NCI-H82 treated with DMSO at 0.1 percent for 48 hours (cell line): ENCODE results near the gene ZNF175.

ENCODE experiments used
- DNase-seq: peaks from one replicate; lab custom pipeline; 2025; ENCODE audit not compliant: unreplicated experiment; lab: John Stamatoyannopoulos, UW

ZNF175 gene

GRCh38 chr19:51570962-51571575 is at the start of gene ZNF175:
Gene ZNF175, plus strand, starts transcription at chr19:51571283. Its CDS starts 2,047 bp downstream, at chr19:51573330.
- peak; percentile 90 for DNase-seq

DNA sequence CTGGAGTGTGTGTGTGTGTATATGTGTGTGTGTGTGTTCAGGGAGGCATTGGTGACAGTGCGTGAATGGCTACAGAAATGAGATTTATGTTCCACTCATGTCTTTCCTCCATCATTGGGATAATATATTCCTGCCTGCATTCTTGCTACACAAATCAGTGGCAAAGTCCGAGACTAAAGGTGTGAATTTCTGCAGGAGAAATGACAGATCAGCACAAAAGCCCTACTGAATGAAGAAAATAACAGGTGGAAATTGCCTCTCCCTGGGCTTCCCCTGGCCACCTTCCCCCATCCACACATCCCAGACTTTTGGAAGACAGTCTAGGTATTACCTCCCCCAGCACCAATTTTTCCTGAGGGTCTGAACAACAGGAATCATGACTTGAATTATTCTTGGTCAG is 49.7 kb upstream of the ZNF175 start:
- DNase-seq: no peak

GRCh38 chr19:51521781-51522180 is 49.3 kb upstream of the ZNF175 start:
- no peak for DNase-seq

GRCh38 chr19:51524666-51525264 is 46.3 kb upstream of the ZNF175 start:
- DNase-seq: no peak

GRCh38 chr19:51525651-51526050 is 45.4 kb upstream of the ZNF175 start:
- no peak for DNase-seq

GRCh38 chr19:51529301-51529700 is 41.8 kb upstream of the ZNF175 start:
- no peak for DNase-seq

- DNase-seq: no peak
Observed at GRCh38 chr19:51530616-51531015, 40.5 kb upstream of the ZNF175 start.

DNA sequence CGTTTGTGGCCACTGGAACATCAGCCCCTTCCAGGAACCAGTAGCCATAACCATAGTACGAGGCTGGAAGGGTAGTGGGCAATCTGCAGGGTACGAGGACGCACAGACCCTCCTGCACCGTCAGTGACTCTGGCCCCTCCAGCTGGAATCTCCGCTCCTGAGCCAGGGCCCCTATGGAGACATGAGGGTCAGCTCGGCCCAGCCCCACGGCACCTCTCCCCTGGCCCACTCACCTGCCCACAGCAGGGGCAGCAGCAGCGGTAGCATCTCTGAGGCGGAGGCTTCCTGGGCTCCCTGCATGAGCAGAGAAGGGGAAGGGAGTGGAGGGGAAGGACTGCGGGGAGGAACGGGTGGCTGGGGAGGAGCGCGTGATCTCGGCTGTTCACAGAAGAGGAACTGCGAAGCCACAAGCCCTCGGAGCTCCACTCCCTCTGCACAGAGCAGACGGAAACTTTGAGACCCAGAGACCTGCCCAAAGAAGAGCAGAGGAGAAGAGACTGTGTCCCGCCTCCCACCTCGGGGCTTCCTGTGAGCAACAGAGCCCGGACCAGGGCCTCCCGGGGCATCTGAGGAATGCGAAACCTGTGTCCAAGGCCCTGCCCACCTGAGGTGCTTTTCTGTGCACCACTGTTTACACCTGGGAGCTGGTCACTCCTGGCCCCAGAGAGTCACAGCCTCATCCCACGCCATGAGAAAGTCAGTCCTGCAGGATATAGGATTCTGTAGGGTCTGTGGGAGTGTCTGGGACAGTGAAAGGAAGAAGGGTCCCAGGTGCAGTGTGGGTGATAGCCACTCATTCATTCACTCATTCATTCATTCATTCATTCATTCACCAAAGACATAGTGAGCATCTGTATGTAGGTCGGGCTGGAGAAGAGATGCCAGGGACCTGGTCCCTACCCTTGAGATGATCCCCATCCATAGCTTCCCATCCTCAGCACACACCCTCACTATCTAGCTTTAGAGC is 39.5 kb upstream of the ZNF175 start, which contains the start of gene SIGLEC6:
Gene SIGLEC6, minus strand, starts transcription at position 322 of the 967 bp plus-strand sequence. Its CDS starts 22 bp downstream, at position 300.
- no peak for DNase-seq

- DNase-seq: no peak
Observed at GRCh38 chr19:51535535-51535934, 35.5 kb upstream of the ZNF175 start.

GRCh38 chr19:51539821-51540366 is 31.2 kb upstream of the ZNF175 start:
- DNase-seq: no peak

DNA sequence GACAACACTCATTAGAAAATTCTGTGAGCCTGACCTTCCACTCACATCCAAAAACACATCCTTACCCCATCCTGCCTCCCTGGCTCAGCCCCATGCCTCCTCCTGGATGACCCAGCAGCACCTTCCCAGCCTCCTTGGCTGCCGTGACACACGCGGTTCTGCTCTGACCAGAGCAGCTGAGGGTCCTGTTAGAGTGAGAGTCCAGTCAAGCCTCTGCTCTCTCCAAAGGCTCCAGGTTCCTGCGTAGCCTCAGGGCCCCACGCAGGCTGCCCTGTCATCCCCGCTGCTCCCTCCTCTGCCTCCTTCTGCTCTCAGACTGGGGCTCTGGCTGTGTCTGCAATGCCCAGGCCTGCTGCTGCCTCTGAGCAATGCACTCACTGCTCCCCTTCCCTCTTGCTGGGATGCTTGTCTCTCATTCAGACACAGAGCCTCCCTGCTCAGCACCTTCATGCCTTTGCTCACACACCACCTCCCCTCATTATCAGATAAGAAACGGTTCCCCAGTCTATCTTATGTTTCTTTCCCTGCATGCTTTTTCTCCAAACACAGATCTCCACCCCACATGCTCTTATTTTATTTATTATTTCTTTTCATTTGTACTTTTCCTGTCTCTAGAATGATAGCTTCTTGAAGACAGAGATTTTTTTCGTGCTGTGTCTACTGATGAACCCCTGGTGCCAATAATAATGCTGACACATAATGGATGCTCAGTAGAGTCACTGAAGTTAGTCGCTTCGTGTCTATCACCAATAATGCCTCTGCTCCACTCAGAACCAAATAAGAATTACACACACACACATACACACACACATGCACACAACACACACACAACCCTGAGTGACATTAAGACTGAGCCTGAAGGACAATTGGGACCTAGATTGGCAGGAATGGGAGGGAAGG is 29.4 kb upstream of the ZNF175 start:
- no peak for DNase-seq

- no peak for DNase-seq
Observed at GRCh38 chr19:51542699-51543098, 28.4 kb upstream of the ZNF175 start.

GRCh38 chr19:51544038-51544437 is 27.0 kb upstream of the ZNF175 start:
- DNase-seq: no peak

DNA sequence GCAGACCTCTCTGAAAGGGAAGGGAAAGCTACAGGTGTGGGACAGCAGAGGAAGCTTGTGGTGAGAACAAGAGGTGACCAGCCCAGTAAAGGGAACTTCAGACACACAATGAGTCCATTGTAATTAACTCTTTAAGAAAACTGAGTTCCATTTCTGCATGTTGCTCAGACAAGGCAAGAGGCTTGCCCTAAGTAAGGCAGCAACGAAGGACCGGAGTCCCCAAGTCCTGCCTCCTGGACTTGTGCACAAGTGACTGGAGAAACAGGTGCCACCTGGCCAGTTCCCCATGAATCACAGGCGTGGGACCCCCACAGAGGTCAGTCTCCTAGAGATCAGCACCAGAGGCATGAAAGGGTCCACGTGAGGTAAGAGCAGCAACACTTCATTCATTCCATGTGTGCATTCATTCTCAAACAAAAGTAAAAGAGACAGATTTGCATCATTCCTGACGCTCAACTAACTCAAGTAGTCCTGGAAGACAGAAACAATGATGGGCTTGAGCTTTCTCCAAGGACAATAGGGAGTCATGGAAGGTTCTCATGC is 24.9 kb upstream of the ZNF175 start:
- DNase-seq: no peak

- no peak for DNase-seq
Observed at GRCh38 chr19:51546650-51547396, 24.3 kb upstream of the ZNF175 start.

GRCh38 chr19:51547397-51548212 is 23.5 kb upstream of the ZNF175 start:
- no peak for DNase-seq

GRCh38 chr19:51548213-51548651 is 22.9 kb upstream of the ZNF175 start:
- DNase-seq: no peak

GRCh38 chr19:51548891-51549305 is 22.2 kb upstream of the ZNF175 start:
- DNase-seq: no peak
